HG02840 (cell line): Measurements from ENCODE around the gene DCAF4.
"Not testable (repeated sequence)": the region's sequence is repeated elsewhere in the genome, so short reads cannot be mapped to it uniquely, and the experiment has no call there.

Source experiments
- ATAC-seq: cut with Tn5 transposase; IDR thresholded peaks from one replicate; pipeline ENCODE4 v1.9.1; 2021; ENCODE audit warnings: mild to moderate bottlenecking, moderate library complexity, moderate number of reproducible peaks; ENCODE audit not compliant: unreplicated experiment, low FRiP score

DCAF4 gene

DNA sequence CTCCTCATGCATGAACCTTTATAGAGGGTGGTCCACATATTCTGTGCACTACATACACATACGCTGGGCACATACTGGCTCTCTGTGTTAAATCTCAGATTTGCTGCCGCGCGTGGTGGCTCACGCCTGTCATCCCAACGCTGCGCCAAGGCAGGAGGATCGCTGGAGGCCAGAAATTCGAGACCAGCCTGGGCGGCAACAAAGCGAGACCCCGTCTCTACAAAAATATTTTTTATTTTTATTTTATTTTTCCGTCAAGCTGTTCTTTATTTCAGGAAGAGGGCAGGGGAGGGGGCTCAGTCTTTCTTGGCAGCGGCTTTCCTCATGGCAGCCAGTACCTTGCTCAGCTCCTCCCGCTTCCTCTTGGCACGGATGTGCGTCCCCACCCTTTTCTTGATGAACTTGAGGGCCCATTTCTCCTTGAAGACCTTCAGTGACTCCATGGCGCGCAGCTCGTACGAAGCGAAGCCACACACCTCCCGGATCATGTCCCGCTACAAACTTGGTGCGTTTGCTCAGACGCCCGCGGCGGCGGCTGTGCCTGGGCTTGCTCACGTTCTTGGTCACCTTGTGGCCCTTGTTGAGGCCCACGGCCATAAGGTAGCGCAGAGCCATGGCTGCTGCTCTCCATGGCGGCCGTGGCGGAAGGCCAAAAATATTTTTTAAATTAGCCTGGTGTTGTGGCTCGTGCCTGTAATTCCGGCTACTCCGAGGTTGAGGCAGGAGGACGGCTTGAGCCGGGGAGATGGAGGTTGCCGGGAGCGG lies 3.2 kb downstream of the DCAF4 start:
- ATAC-seq: no peak

DNA sequence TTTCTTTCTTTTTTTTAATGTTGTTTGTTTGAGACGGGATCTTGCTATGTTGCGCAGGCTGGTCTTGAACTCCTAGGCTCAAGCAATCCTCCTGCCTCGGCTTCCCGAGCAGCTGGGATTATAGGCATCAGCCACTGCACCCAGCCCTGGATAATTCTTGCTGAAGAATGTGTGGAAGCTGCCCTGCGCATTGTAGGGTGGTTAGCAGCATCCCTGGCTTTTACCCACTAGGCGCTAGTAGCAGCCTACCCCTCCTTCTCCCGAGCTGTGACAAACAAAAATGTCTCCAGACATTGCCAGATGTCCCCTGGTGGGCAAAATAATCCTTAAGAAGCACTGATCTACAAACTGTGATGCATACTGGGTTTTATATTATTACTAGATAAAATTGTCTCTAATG lies 6.6 kb downstream of the DCAF4 start:
- ATAC-seq: no peak

DNA sequence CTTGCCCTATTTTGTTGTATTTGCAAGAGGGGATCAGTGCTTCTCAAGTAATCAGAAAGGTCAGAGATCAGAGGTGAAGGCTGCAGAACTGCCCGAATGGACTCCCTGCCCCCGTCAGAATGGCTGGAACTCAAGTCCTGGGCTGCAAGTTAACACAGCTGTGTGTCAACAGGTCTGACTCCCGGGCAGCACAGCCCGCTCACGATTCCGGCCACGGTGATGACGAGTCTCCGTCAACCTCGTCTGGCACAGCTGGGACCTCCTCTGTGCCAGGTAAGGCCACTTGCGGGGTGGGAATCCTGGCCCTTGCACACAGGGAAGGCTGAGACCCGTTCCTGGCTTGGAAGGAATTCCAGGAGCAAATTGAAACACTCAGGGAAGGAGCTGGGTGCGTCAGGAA lies 13.4 kb downstream of the DCAF4 start:
- ATAC-seq: no peak

DNA sequence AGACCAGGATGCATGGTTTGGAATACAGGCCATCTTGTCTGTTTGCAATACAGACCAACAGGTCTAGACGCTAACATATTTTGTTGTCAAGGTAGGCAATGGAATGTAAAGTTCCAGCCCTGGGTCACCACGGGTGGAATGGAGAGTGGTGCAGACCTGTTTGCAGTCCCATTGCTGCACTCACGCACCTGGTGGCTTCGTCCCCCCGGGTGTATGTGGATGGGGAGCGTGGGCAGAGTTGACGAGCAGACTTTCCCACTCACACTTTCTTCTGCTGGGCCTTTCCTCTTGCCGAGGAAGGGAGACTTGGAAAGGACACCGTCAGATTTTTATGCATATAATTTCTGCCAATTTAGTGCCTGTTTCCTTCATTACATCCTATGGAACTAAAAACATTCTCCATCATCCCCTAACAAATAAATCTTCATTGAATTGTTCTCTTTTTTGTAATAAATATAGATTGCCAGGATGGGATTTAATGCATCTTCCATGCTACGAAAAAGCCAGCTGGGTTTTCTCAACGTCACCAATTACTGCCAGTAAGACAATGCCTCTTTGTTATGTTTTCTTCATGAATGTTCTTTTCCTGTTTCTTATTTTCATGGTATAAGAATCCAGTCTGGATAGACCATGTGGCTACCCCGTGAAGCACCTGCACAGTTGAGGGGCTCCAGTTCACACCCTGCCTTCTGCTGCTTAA lies 15.2 kb downstream of the DCAF4 start:
- no peak for ATAC-seq

- ATAC-seq: no peak
These were observed 16.7 kb downstream of the DCAF4 start for GRCh38 chr14:72942934-72943333.

DNA sequence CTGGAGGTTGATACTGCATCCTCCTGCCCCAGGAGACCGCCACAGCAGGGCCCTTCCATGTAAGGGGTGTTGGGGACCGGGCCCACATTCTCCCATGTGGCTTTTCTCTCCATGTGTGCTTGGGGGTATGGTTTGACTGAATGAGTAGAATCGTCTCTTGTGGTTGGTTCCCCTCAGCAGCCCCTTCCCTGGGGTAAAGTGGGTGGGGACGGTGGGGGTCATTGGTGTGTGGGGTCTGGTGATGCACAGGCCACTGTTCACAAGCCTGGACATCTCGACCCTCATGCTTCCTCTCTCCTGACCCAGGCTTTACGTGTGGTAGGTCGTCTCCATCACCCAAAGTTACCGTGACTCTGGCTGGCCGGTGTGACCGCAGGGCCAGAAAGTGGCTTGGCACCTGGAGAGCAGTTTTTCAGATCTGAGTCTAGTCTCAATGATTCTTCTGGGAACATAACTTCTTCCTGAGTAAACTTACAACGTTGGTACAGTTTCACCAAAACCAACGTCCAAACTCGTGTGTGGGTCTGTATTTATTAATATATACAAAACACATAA lies 17.7 kb downstream of the DCAF4 start:
- ATAC-seq: no peak

GRCh38 chr14:72945356-72946027 lies 19.2 kb downstream of the DCAF4 start:
- ATAC-seq: no peak

GRCh38 chr14:72946491-72946890 lies 20.2 kb downstream of the DCAF4 start:
- ATAC-seq: no peak

DNA sequence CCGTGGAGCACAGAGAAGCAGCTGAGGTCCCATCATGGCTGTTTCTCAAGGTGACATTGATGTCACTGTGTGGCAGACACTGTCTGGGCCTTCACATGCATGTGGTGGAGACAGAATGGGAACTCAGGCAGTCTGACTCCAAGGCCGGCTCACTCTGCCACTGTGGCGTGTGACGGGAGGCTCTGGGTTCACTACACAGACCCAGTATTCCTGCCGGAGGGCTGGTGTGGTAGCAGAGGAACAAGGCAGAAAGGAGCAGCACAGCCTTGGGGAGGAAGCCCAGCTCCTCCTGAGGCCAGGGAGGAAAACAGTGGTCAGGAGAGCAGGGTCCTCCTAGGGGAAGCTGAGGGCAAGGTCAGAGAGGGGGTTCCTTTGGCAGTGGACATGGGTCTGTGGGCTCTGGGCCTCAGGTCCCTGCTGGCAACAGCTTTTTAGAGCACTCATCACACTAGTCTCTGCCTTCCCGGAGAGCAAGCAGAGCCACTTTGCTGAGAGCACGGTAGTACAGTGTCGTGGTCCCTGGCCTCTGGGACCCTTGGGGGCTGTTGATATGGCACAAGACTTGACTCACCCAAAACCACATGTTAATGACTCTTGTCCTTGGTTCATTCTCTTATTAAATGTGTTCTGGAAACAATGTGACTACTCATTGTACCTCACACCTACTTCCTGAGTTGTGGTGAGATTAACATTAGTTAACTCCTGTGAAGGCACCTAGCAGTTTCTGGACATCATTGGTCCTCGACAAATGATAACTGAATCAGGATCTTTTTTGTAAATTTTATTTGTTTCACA lies 21.3 kb downstream of the DCAF4 start:
- no peak for ATAC-seq

GRCh38 chr14:72948481-72949138 lies 22.3 kb downstream of the DCAF4 start:
- ATAC-seq: no peak

GRCh38 chr14:72952171-72952570 lies 25.9 kb downstream of the DCAF4 start:
- no peak for ATAC-seq

DNA sequence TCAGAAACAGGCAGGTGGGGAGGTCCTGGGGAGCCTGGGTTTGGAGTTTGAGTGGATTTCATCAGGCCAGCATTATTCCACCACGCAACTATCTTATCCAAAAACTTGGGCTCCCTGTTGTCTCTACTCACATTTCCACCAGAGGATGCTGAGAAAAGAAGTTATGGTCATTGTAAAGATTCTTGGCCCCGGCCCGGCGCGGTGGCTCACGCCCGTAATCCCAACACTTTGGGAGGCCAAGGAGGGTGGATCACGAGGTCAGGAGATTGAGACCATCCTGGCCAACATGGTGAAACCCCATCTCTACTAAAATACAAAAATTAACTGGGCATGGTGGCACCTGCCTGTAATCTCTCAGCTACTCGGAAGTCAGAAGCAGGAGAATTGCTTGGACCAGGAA lies 30.5 kb downstream of the DCAF4 start:
- ATAC-seq: not testable (repeated sequence)

GRCh38 chr14:72957213-72957612 lies 30.9 kb downstream of the DCAF4 start:
- ATAC-seq: no peak

DNA sequence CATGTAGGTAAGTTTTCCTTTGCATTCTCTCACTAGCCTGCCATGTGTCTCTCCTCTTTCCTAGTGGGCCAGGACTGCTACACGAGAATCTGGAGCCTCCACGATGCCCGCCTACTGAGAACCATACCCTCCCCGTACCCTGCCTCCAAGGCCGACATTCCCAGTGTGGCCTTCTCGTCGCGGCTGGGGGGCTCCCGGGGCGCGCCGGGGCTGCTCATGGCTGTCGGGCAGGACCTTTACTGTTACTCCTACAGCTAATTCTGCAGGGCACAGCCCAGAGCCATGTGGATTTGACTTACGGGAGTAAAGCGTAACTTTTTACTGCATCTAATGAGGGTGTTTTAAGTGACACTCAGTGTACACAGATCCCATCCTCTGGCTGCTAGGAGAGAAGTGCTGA lies 32.3 kb downstream of the DCAF4 start:
- ATAC-seq: no peak

- not testable (repeated sequence) for ATAC-seq
These were observed 34.8 kb downstream of the DCAF4 start for GRCh38 chr14:72961016-72961415.

DNA sequence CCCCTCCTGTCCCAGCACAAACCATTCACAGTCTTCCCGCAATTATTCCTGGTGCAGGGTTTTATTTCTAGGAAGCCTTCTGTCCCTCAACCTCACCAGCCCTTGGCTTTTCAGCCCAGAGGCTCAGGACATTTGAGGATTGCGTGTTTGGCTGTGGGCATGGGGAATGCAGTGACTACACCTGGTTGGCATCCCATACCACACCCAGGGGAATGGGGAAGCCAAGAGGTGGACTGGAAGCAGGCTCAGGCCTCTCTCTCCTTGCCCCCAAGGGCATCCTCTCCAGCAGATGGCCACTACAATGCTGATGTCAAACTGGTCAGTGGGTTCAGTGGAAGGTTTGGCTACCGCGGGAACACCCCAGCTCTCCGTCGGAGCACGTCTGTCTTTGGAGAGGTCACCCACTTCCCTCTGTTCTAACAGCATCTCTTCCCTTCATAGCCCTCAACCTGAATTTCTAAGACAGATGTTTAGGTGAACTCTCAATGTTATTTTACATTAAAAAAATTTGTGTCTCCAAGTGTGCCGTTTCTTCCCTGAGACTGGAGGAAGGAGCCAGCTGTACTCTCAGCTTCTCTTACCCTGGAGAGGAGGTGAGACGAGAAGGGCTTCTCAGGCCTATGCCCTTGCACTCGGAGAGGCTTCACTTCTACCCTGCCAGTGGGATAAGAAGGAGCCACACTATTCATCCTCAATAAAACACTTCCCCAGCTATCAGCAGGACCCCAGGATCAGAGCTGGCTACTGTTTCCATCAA lies 35.5 kb downstream of the DCAF4 start:
- no peak for ATAC-seq

- not testable (repeated sequence) for ATAC-seq
These were observed 36.1 kb downstream of the DCAF4 start for GRCh38 chr14:72962336-72962754.

GRCh38 chr14:72962829-72963312 lies 36.6 kb downstream of the DCAF4 start:
- no peak for ATAC-seq

DNA sequence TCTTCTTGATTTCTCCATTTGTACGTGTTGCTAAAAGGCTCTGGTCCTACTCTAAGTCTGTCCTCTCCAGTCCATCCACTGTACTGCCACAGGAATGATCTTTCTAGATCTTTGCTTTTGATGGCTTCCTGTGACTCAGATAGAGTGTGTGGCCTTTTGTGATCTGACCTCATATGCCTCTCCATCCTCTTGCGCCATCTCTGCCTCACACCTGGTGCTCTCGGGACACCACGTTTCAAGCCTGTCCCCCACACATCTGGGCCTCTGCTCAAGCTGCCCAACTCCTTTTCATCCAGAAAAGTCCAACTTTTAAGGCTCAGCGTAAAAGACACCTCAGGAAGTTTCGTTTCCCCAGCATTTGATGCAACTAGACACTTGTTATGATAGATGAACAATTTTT lies 39.0 kb downstream of the DCAF4 start:
- ATAC-seq: no peak
